Umbilical cord (tissue), 2 donors: Measurements from ENCODE around the gene PSMD11. TPM values are rescaled to one million over a fixed set of nuclear protein-coding genes. Genes with fewer than 3 reads are reported as not detected.
A peak's percentile ranks its signal among the peaks of the same experiment; 100 is the strongest.

Experiments
- DNase-seq: peaks from one replicate; pipeline ENCODE4 v3.0.0-alpha.2; 2015; ENCODE audit warnings: low spot score
- total RNA-seq: library from RNA; depleted of rRNA; stranded (reverse); fragments of >200 nt; gene quantifications from one replicate; pipeline ENCODE4 v1.2.3, GENCODE V29; 2014; ENCODE audit warnings: low replicate concordance; ENCODE audit not compliant: insufficient read depth

Gene PSMD11
- total RNA-seq, 1 donor from 2014 or later: 57.8 TPM

GRCh38 chr17:32464374-32464773, 20.1 kb downstream of the PSMD11 start:
- DNase-seq: no peak

GRCh38 chr17:32467949-32468348, 23.6 kb downstream of the PSMD11 start:
- no peak for DNase-seq

- no peak for DNase-seq
Measured at GRCh38 chr17:32470405-32471167, 26.3 kb downstream of the PSMD11 start.

GRCh38 chr17:32471652-32472051, 27.3 kb downstream of the PSMD11 start:
- DNase-seq: no peak

GRCh38 chr17:32475258-32475657, 30.9 kb downstream of the PSMD11 start:
- no peak for DNase-seq

GRCh38 chr17:32477220-32477619, 32.9 kb downstream of the PSMD11 start:
- no peak for DNase-seq

GRCh38 chr17:32479074-32479617, 34.8 kb downstream of the PSMD11 start:
- DNase-seq: no peak

GRCh38 chr17:32481193-32481592, 36.9 kb downstream of the PSMD11 start:
- no peak for DNase-seq

- DNase-seq: no peak
Measured at GRCh38 chr17:32482568-32483320, 38.4 kb downstream of the PSMD11 start.

- DNase-seq: peak; percentile 63
Measured at GRCh38 chr17:32483451-32484019, 39.2 kb downstream of the PSMD11 start.

GRCh38 chr17:32484041-32484461, 39.7 kb downstream of the PSMD11 start:
- DNase-seq: no peak

GRCh38 chr17:32484628-32485027, 40.3 kb downstream of the PSMD11 start:
- no peak for DNase-seq

- DNase-seq: no peak
Measured at GRCh38 chr17:32485261-32486110, 41.2 kb downstream of the PSMD11 start.

GRCh38 chr17:32486111-32486700, 41.9 kb downstream of the PSMD11 start:
- DNase-seq: peak; percentile 75

- peak; percentile 65 for DNase-seq
Measured at GRCh38 chr17:32486701-32487472, 42.6 kb downstream of the PSMD11 start, which contains the start of gene CDK5R1. TSS of gene CDK5R1 (plus strand) at chr17:32486993. CDS start at chr17:32487621, 628 bp downstream.

GRCh38 chr17:32487473-32488176, 43.3 kb downstream of the PSMD11 start:
- no peak for DNase-seq

GRCh38 chr17:32488177-32488542, 43.9 kb downstream of the PSMD11 start:
- DNase-seq: no peak

- DNase-seq: no peak
Measured at GRCh38 chr17:32488604-32489180, 44.4 kb downstream of the PSMD11 start.
